K562 (cell line): ENCODE measurements around the gene EFHD2. TPM values are rescaled to one million over a fixed set of nuclear protein-coding genes. Genes with fewer than 3 reads are reported as not detected.

ENCODE experiments used
- AFF1 ChIP-seq, 2 experiments: fragments of 450-650 bp; IDR thresholded peaks; 2 replicates each; pipeline ENCODE4 v1.6.1; 2018; ENCODE audit warnings: mild to moderate bottlenecking in 2 of 2, low read depth in 1 of 2; ENCODE audit not compliant: partially characterized antibody in 2 of 2
- CEBPZ ChIP-seq: fragments of 150-350 bp; IDR thresholded peaks from 2 replicates; pipeline ENCODE4 v1.6.1; 2014; ENCODE audit warnings: low read depth, mild to moderate bottlenecking, low read length, borderline replicate concordance
- COPS2 ChIP-seq: fragments of 450-650 bp; conservative IDR thresholded peaks from 2 replicates; pipeline ENCODE4 v1.6.1; 2016; ENCODE audit warnings: mild to moderate bottlenecking, moderate library complexity
- ELF2 ChIP-seq: fragments of 250-450 bp; sonication (Bioruptor Pico); IDR thresholded peaks from 2 replicates; pipeline ENCODE4 v1.5.0; 2021; ENCODE audit warnings: mild to moderate bottlenecking
- FUS ChIP-seq: fragments of 200-400 bp; formaldehyde crosslinking; optimal IDR thresholded peaks from 2 replicates; pipeline ENCODE3; 2017; ENCODE audit warnings: low read depth, low read length
- KDM5B ChIP-seq: fragments of 200-600 bp; sonication (generic); IDR thresholded peaks from 2 replicates; pipeline ENCODE4 v1.6.1; 2012; ENCODE audit warnings: low read depth, mild to moderate bottlenecking, moderate library complexity, low read length, control low read depth, inconsistent platforms; ENCODE audit not compliant: insufficient replicate concordance
- KHSRP ChIP-seq: fragments of 450-650 bp; IDR thresholded peaks from 2 replicates; pipeline ENCODE4 v1.6.1; 2017
- PCBP2 ChIP-seq: fragments of 200-400 bp; formaldehyde crosslinking; IDR thresholded peaks from 2 replicates; pipeline ENCODE4 v1.6.1; 2018; ENCODE audit warnings: low read length, low read depth, mild to moderate bottlenecking, moderate library complexity; ENCODE audit not compliant: poor library complexity, severe bottlenecking
- RFX7 ChIP-seq: fragments of 250-450 bp; sonication (Bioruptor Pico); IDR thresholded peaks from 2 replicates; pipeline ENCODE4 v1.5.1; 2021; ENCODE audit warnings: mild to moderate bottlenecking
- SMARCA5 ChIP-seq: fragments of 450-650 bp; IDR thresholded peaks from 2 replicates; pipeline ENCODE4 v1.6.1; 2016
- UBTF ChIP-seq, 2 experiments: IDR thresholded peaks; 2 replicates each; pipeline ENCODE4 v1.6.1; 2012; ENCODE audit warnings: improper control_type of control experiment in 2 of 2, low read depth in 2 of 2, low read length in 2 of 2, borderline replicate concordance in 1 of 2
- ZFPM2 ChIP-seq: fragments of 250-450 bp; sonication (Bioruptor Pico); IDR thresholded peaks from 2 replicates; pipeline ENCODE4 v1.5.1; 2022; ENCODE audit warnings: mild to moderate bottlenecking
- ZNF316 ChIP-seq: fragments of 450-650 bp; IDR thresholded peaks from 2 replicates; pipeline ENCODE4 v1.6.1; 2016
- ZNF780A ChIP-seq: fragments of 250-450 bp; sonication (Bioruptor Pico); IDR thresholded peaks from 2 replicates; pipeline ENCODE4 v1.5.0; 2021; ENCODE audit warnings: mild to moderate bottlenecking
- polyA plus RNA-seq, 8 experiments: library from polyadenylated mRNA; depleted of rRNA in 4 of 8; stranded (reverse) in 5 of 8; unstranded in 3 of 8; fragments of >200 nt; fragmentation: Nextera tagmentation in 2 of 8; fragmentation: Illumina TruSeq in 1 of 8; extraction: Ambion mirVana in 2 of 8; extraction: Trizol in 1 of 8; gene quantifications; 2 replicates each; pipeline versions ENCODE4 v1.2.1 to v1.2.3, GENCODE V29; 2011 to 2014; ENCODE audit warnings: inconsistent platforms in 1 of 8, missing spikeins in 1 of 8
- total RNA-seq, 7 experiments: library from RNA; depleted of rRNA in 6 of 7; stranded (reverse); fragments of >200 nt in 6 of 7; fragmentation: Illumina TruSeq in 2 of 7; extraction: Trizol in 2 of 7; gene quantifications; 2 replicates each; pipeline versions ENCODE4 v1.2.1 to v1.2.3, GENCODE V29; 2011 to 2021; ENCODE audit warnings: low replicate concordance in 1 of 7
- TF ChIP-seq, protein P1 (sequence below): fragments of 450-650 bp; conservative IDR thresholded peaks from 2 replicates; pipeline ENCODE4 v1.6.1; 2016; ENCODE audit warnings: missing genetic modification characterization, low read depth, mild to moderate bottlenecking, control low read depth, missing compliant biosample characterization

Gene EFHD2
- total and polyA plus RNA-seq, 9 of the 15 experiments (the other 6 are each of a cell fraction or from before 2014, with no cell fraction given), result 1.7 to 73.5 (median 25.2) TPM

DNA sequence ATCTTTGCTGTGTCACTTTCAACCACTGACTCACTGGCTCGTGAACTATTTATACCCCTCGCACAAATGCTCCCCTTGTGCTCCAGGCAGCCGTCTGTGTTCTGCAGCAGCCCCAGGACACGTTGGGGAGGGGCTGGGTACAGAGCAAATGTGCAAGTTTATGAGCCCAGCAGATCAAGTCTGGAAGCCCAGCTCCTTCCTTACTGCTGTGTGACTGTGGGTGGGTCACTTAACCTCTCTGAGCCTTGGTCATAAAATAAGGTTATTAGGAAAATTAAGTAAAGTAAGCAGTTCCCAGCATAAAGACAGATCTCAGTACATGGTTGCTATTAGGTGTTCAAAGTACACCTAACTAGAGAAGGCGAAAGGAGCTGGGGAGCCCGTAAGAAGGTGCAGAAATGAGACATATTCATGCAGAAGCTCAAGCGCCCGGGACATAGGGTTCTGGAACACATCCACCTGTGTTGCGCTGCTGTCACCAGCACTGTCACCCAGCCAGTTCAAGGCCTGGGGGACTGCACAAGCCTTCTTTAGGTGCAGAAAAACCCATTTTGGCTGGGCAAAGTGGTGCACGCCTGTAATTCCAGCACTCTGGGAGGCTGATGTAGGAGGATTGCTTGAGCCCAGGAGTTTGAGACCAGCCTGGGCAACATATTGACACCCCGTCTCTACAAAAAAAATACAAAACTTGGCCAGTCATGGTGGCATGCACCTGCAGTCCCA, 13.8 kb downstream of the EFHD2 start (continued):
- TF ChIP-seq AFF1 (IDR thresholded peaks at IDR 0.05; ENCODE audit: low read depth in 1 of 2, partially characterized antibody in 2 of 2) (no peak), ZFPM2 (no peak), ELF2 (no peak), ZNF316 (0 out of 2 replicates have a peak, but pooled peaks have one; percentile 1), RFX7 (no peak), CEBPZ (no peak), PCBP2 (no peak), ZNF780A (CRISPR knock-in tag) (no peak), UBTF (IDR thresholded peaks at IDR 0.05; ENCODE audit: borderline replicate concordance in 1 of 2, low read depth in 2 of 2, low read length in 2 of 2) (no peak), KHSRP (no peak), COPS2 (no peak), KDM5B (no peak), FUS (no peak), SMARCA5 (peak; percentile 95)
- TF ChIP-seq, protein P1, sequence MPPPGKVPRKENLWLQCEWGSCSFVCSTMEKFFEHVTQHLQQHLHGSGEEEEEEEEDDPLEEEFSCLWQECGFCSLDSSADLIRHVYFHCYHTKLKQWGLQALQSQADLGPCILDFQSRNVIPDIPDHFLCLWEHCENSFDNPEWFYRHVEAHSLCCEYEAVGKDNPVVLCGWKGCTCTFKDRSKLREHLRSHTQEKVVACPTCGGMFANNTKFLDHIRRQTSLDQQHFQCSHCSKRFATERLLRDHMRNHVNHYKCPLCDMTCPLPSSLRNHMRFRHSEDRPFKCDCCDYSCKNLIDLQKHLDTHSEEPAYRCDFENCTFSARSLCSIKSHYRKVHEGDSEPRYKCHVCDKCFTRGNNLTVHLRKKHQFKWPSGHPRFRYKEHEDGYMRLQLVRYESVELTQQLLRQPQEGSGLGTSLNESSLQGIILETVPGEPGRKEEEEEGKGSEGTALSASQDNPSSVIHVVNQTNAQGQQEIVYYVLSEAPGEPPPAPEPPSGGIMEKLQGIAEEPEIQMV (tag), result no peak
